Tibial nerve (tissue), 3 donors: ENCODE results near the gene TMEM41A.
"Not testable (repeated sequence)": the region's sequence is repeated elsewhere in the genome, so short reads cannot be mapped to it uniquely, and the experiment has no call there.

Experiments used
- CTCF ChIP-seq, 5 experiments: fragments of 200-600 bp in 3 of 5; fragments of 450-650 bp in 2 of 5; sonication (generic) in 3 of 5; IDR thresholded peaks; one replicate each; pipeline ENCODE4 v1.5.1; 2016 to 2019; ENCODE audit warnings: antibody characterized with exemption in 5 of 5, mild to moderate bottlenecking in 3 of 5, moderate library complexity in 2 of 5
- POLR2A ChIP-seq, 2 donors: fragments of 450-650 bp; IDR thresholded peaks; one replicate each; pipeline ENCODE4 v1.6.1; 2017; ENCODE audit warnings: antibody characterized with exemption in 2 of 2, mild to moderate bottlenecking in 2 of 2, moderate library complexity in 2 of 2

DNA sequence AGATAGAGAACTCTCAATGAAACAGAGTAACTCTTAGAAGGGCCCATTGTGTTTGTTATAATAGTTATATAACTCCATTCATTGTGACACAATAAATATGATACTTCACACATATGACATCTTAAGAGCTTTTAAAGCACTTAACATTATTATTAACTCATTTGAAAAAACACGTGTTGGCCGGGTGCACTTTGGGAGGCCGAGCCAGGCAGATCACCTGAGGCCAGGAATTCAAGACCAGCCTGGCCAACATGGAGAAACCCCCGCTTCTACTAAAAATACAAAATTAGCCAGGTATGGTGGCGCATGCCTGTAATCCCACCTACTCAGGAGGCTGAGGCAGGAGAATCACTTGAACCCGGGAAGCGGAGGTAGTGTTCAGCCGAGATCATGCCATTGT lies 47.4 kb downstream of the TMEM41A start:
- not testable (repeated sequence) for TF ChIP-seq POLR2A, CTCF (IDR thresholded peaks at IDR 0.05)
